CD4-positive, alpha-beta T cell treated with Interleukin-4 for 1 hour (primary cell): ENCODE data around the gene TMEM185B.

ENCODE experiments used
- DNase-seq, 2 donors: peaks; one replicate each; pipeline ENCODE4 v3.0.0-alpha.2; 2020 to 2022

The TMEM185B gene

GRCh38 chr2:120230515-120231471 lies 7.6 kb upstream of the TMEM185B start:
- DNase-seq, result no peak

DNA sequence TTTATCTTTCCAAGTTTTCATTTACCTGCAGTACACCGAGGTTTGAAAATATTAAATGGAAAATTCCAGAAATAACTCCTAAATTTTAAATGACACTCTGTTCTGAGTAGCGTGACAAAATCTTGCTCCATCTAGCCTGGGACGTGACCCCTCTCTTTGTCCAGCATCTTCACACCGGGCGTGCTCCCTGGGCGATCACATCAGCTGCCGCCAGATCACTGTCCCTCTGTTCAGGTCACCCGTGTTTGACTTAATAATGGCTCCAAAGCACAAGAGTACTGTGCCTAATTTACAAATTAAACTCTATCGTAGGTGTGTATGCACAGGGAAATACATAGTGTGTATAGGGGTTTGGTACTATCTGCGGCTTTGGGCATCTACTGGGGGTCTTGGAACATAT lies 6.1 kb upstream of the TMEM185B start:
- no peak for DNase-seq

GRCh38 chr2:120228503-120228902 lies 5.3 kb upstream of the TMEM185B start:
- no peak for DNase-seq

DNA sequence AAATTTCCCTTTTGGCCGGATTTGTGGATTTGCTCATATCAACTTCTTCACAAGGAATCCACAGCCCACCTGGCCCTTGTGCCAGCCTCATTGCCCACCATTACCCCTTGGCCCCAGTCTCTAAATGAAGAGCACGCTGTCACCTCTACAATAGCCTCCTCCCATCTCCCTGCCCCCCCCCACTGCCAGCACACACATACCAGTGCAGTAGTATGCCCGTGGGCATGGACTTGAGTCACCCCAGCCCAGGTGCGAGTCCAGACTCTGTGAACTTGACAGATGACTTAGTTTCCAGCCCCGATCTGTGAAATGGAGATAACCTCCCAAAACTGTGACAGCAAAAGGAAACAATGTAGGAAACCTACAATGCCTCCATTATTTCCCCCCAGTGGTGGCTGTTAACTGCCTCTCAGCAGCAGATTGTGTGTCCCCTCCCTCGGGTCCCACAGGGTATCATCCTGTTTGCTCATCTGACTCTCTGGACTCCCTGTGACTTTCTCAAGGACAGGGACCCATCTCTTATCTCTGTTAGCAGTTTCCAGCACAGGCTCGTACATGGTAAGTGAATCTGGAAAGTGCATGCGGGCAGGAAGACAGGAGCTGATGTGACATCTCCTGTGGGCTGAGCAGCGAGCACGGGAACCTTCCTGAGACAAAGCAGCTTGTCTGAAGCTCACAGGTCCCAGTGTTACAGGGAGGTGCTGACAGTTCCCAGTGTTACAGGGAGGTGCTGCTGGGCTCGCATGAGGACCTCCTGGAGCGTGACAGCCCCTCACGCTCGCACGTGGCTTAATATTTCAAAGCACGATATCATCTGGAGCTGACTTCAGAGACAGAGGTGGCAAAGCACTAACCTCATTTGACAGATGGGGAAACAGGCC lies 4.2 kb upstream of the TMEM185B start:
- no peak for DNase-seq

DNA sequence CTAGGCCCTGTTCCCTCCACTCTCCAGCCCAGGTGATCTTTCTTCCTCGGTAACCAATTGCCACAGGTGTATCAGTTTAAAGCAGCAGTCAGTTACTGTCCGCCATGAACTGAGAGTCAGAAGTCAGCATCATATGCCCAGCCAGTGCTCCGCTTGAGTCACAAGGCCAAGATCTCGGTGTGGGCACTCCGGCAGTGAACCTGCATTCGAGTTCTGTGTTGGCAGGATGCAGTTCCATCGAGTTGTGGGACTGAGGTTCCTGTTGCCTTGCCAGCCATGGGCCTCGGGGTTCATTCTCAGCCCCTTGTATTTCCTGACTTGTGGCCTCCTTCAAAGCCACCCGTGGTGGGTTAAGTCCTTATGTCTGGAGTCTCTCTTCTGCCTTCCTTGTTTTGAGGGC lies 3.1 kb upstream of the TMEM185B start:
- DNase-seq, result no peak

GRCh38 chr2:120225549-120226065 lies 2.4 kb upstream of the TMEM185B start:
- DNase-seq, result no peak

DNA sequence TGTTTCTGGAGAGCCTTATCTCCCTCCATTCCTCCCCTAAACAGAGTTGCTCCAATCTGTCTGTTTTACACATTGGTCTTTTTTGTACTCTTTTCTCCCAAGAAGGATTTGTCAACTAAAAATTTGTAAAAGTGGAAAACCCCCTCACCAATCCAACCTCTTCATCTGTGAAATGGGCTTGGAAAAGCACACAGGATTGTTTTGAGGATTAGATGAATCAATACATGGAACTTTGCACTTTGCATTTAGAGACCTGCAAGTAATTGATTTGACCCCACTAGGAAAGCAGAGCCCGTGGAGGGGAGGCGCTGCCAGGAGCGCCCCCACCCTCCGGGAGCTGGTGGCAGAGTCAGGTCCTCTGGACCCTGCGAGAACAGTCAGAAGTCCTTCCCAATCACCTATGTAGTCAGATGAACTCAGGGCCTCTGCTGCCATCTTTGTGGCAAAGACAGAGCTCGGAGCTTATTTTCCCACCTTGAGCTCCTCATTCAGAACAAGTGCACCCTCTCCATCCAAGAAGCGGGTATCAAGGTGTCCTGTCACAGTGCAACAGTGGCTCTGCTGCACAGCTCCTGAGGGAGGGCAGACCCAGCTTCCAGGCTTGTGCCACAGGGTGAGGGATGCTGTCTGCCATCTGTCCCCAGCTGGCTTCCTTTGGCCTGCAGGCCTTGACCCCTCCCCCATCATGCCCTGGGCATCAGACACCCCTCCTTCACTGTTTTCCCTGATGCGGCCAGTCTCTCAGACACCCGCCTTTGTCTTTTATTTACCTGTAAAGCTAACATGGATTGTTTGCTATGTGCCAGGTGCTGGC lies 1.7 kb upstream of the TMEM185B start:
- no peak for DNase-seq

DNA sequence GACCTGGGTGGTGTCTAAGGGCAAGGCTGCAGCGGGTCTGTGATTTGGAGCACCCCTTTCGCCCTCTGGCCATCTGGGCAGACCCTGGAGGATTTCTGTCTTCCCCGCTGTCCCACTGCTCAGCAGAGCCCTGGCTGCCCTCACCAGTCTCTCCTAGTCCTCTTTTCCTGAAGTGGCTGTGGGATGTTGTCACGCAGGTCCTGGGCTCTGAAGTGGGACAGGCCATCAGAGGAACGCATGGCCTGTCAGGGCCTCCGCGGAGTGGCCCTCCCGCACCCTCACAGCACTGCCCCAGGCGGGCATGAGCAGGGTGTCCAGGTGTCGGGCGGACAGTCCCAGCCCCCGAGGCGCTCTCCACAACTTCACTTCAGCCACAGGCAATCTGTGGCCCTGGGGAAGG lies 1.1 kb upstream of the TMEM185B start:
- no peak for DNase-seq

- no peak for DNase-seq
These were observed 790 bp downstream of the TMEM185B start for GRCh38 chr2:120222186-120223033.

DNA sequence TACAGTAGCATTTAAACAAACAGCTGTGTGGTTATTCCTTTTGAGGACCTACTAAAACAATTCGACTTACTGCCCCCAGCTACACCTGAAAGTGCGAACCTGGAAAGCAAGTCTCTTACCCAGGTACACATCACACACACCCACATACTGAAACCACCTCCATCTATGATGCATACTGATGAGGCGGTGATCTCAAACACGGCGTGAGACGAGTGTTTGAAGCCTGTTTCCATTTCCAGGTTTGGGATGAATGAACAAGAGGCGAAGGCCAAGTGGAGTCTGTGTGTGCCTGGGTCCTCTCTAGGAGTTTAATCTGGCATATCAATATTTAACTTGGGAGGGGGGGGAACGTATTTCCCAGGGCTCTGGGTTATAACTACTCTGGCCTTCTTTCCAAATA lies 1.6 kb downstream of the TMEM185B start:
- no peak for DNase-seq

- no peak for DNase-seq
These were observed 2.4 kb downstream of the TMEM185B start for GRCh38 chr2:120220756-120221155.

GRCh38 chr2:120219766-120220165 lies 3.4 kb downstream of the TMEM185B start:
- no peak for DNase-seq

- DNase-seq, result no peak
These were observed 3.9 kb downstream of the TMEM185B start for GRCh38 chr2:120219291-120219690.

GRCh38 chr2:120218181-120218580 lies 5.0 kb downstream of the TMEM185B start:
- no peak for DNase-seq

DNA sequence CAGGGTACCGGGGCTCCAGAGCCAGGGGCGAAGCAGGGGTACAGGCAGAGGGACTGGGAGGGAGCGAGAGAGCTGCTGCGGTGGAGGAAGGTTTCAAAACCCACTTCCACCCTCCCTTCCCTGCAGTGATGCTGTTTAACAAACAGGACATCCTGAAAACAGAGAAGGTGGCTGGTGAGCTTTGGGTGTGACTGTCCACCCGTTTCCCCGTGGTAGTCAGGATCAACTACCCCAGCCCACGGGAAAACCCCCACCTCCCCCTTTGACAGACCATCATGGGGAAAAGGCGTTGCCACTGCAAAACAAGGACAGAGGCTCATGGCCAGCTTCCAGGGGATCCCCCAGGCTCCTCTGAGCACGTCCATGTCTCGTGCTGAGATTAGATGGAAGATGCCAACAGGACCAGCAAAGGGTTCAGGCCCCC lies 12.9 kb downstream of the TMEM185B start:
- DNase-seq, result peak in 1 of 2 donors; percentile 18

- DNase-seq, result no peak
These were observed 13.6 kb downstream of the TMEM185B start for GRCh38 chr2:120209427-120210269.

GRCh38 chr2:120208381-120209353 lies 14.5 kb downstream of the TMEM185B start:
- DNase-seq, result no peak

- peak in 1 of 2 donors; percentile 31 for DNase-seq
These were observed 17.1 kb downstream of the TMEM185B start for GRCh38 chr2:120206022-120206581.
